Mesenchymal stem cell (in vitro differentiated cells and primary cell): ENCODE measurements around the gene ANKHD1.
A peak's percentile ranks its signal among the peaks of the same experiment; 100 is the strongest.

ENCODE experiments used
- DNase-seq: peaks from one replicate; pipeline ENCODE4 v3.0.0-alpha.2; 2013
- H2AFZ ChIP-seq: one replicate; pipeline ENCODE4 v1.6.1; 2013; ENCODE audit warnings: low read depth, mild to moderate bottlenecking, control low read depth, inconsistent platforms, low read length, moderate library complexity
- H2AK5ac ChIP-seq: 2 replicates; pipeline ENCODE4 v1.6.1; 2013; ENCODE audit warnings: low read length, moderate library complexity, mild to moderate bottlenecking, inconsistent platforms; ENCODE audit not compliant: severe bottlenecking
- H2BK120ac ChIP-seq: one replicate; pipeline ENCODE4 v1.6.1; 2013; ENCODE audit warnings: low read depth, mild to moderate bottlenecking, inconsistent platforms, low read length, moderate library complexity
- H2BK12ac ChIP-seq, 2 experiments: one replicate each; pipeline ENCODE4 v1.6.1; 2013; ENCODE audit warnings: inconsistent platforms in 2 of 2, low read length in 2 of 2, mild to moderate bottlenecking in 2 of 2, moderate library complexity in 2 of 2, control low read depth in 1 of 2
- H2BK15ac ChIP-seq: one replicate; pipeline ENCODE4 v1.6.1; 2013; ENCODE audit warnings: mild to moderate bottlenecking, low read depth, inconsistent platforms; ENCODE audit not compliant: poor library complexity, severe bottlenecking
- H2BK5ac ChIP-seq: 2 replicates; pipeline ENCODE4 v1.6.1; 2013; ENCODE audit warnings: low read depth, mild to moderate bottlenecking, low read length, control low read depth, inconsistent platforms; ENCODE audit not compliant: poor library complexity, severe bottlenecking
- H3K14ac ChIP-seq, 2 experiments: one replicate each; pipeline ENCODE4 v1.6.1; 2013; ENCODE audit warnings: inconsistent platforms in 2 of 2, low read length in 2 of 2, control low read depth in 1 of 2, mild to moderate bottlenecking in 1 of 2, moderate library complexity in 1 of 2
- H3K18ac ChIP-seq, 2 experiments: one replicate each; pipeline ENCODE4 v1.6.1; 2013; ENCODE audit warnings: inconsistent platforms in 2 of 2, low read length in 2 of 2, control low read depth in 1 of 2, low read depth in 1 of 2, mild to moderate bottlenecking in 1 of 2
- H3K23ac ChIP-seq, 2 experiments: one replicate each; pipeline ENCODE4 v1.6.1; 2013; ENCODE audit warnings: inconsistent platforms in 2 of 2, low read length in 2 of 2, mild to moderate bottlenecking in 2 of 2, moderate library complexity in 2 of 2, control low read depth in 1 of 2
- H3K27ac ChIP-seq: 2 replicates; pipeline ENCODE4 v1.5.1; 2013; ENCODE audit warnings: mild to moderate bottlenecking, moderate library complexity, low read length, control low read depth, inconsistent platforms; ENCODE audit not compliant: poor library complexity, severe bottlenecking
- H3K27me3 ChIP-seq, 2 experiments: 2 replicates each; pipeline versions ENCODE4 v1.6.1 to v1.7.0; 2013; ENCODE audit warnings: low read length in 2 of 2, mild to moderate bottlenecking in 2 of 2, moderate library complexity in 2 of 2, control low read depth in 1 of 2, inconsistent platforms in 1 of 2; ENCODE audit not compliant: control insufficient read depth in 1 of 2, insufficient read depth in 1 of 2
- H3K36me3 ChIP-seq, 2 experiments: 2 replicates each; pipeline versions ENCODE4 v1.6.1 to v1.7.0; 2013; ENCODE audit warnings: low read length in 2 of 2, control low read depth in 1 of 2, inconsistent platforms in 1 of 2, low read depth in 1 of 2, mild to moderate bottlenecking in 1 of 2; ENCODE audit not compliant: insufficient read depth in 2 of 2, control insufficient read depth in 1 of 2
- H3K4ac ChIP-seq, 2 experiments: one replicate each; pipeline ENCODE4 v1.6.1; 2013; ENCODE audit warnings: inconsistent platforms in 2 of 2, low read length in 2 of 2, mild to moderate bottlenecking in 2 of 2, moderate library complexity in 2 of 2, control low read depth in 1 of 2, low read depth in 1 of 2
- H3K4me1 ChIP-seq: 2 replicates; pipeline ENCODE4 v1.6.1; 2013; ENCODE audit warnings: low read depth, low read length, control low read depth; ENCODE audit not compliant: control insufficient read depth, insufficient read depth
- H3K4me2 ChIP-seq: 2 replicates; pipeline ENCODE4 v1.6.1; 2013; ENCODE audit warnings: low read length, mild to moderate bottlenecking, inconsistent platforms; ENCODE audit not compliant: poor library complexity, severe bottlenecking
- H3K4me3 ChIP-seq, 2 experiments: 2 replicates each; pipeline versions ENCODE4 v1.5.1 to v1.7.0; 2013; ENCODE audit warnings: low read length in 2 of 2, mild to moderate bottlenecking in 2 of 2, control low read depth in 1 of 2, low read depth in 1 of 2; ENCODE audit not compliant: insufficient read depth in 1 of 2
- H3K79me1 ChIP-seq: replicated peaks from 2 replicates; pipeline ENCODE4 v1.6.1; 2013; ENCODE audit warnings: mild to moderate bottlenecking, control low read depth, low read length, inconsistent platforms; ENCODE audit not compliant: poor library complexity, severe bottlenecking
- H3K9ac ChIP-seq: 2 replicates; pipeline ENCODE4 v1.7.0; 2013; ENCODE audit warnings: mild to moderate bottlenecking, low read length, moderate library complexity
- H3K9me3 ChIP-seq: 2 replicates; pipeline ENCODE4 v1.7.0; 2013; ENCODE audit warnings: mild to moderate bottlenecking, low read length; ENCODE audit not compliant: control insufficient read depth
- H4K8ac ChIP-seq: one replicate; pipeline ENCODE4 v1.6.1; 2013; ENCODE audit warnings: inconsistent platforms, mild to moderate bottlenecking, low read length, moderate library complexity
- H4K91ac ChIP-seq: one replicate; pipeline ENCODE4 v1.6.1; 2013; ENCODE audit warnings: mild to moderate bottlenecking, low read length, inconsistent platforms
- WGBS: methylation state at CpG from one replicate; pipeline ENCODE4 v1.1.7; 2013; ENCODE audit warnings: mixed read lengths; 5-methylcytosine and 5-hydroxymethylcytosine counted together

The ANKHD1 gene

GRCh38 chr5:140545606-140546005 is 144.0 kb downstream of the ANKHD1 start:
- no peak for DNase-seq
- Histone ChIP-seq H3K18ac (no peak overlapping the region), H3K4me1 (peaks cover 26% of the 10 kb centered on the region), H2AFZ (no peak overlapping the region), H4K91ac (no peak overlapping the region), H3K36me3 (peaks cover 19 to 60% of the 10 kb centered on the region in 2 experiments), H3K23ac (no peak overlapping the region), H3K14ac (no peak overlapping the region), H3K4me2 (no peak overlapping the region), H3K27me3 (no peaks in the 10 kb centered on the region), H3K4ac (no peak overlapping the region), H2BK120ac (no peak overlapping the region), H2BK15ac (no peak overlapping the region), H3K9ac (no peak overlapping the region), H4K8ac (no peak overlapping the region), H2BK5ac (no peak overlapping the region), H3K79me1 (peaks cover 16% of the 10 kb centered on the region), H3K27ac (no peak overlapping the region), H2AK5ac (no peak overlapping the region), H3K4me3 (no peak overlapping the region), H2BK12ac (no peak overlapping the region), H3K9me3 (no peaks in the 10 kb centered on the region)
- WGBS, result 95% methylated on average over 10 of the region's 10 CpGs

GRCh38 chr5:140546851-140547507 is 145.3 kb downstream of the ANKHD1 start:
- peaks cover 26% of the 10 kb centered on the region for H3K4me1 ChIP-seq
- H3K4me3 ChIP-seq, result peak overlapping the region in 1 of 2 experiments; percentile 78
- H3K27me3 ChIP-seq, result no peaks in the 10 kb centered on the region
- peaks cover 27 to 60% of the 10 kb centered on the region in 2 experiments for H3K36me3 ChIP-seq
- H3K14ac ChIP-seq, result no peak overlapping the region
- no peaks in the 10 kb centered on the region for H3K9me3 ChIP-seq
- H4K91ac ChIP-seq, result no peak overlapping the region
- peak overlapping the region; percentile 59 for H4K8ac ChIP-seq
- no peak overlapping the region for H2BK120ac ChIP-seq
- no peak overlapping the region for H2BK12ac ChIP-seq
- peak overlapping the region in 1 of 2 experiments; percentile 59 for H3K18ac ChIP-seq
- DNase-seq, result peak; percentile 19
- 64% methylated on average over 11 of the region's 13 CpGs for WGBS
- no peak overlapping the region for H2AK5ac ChIP-seq
- peaks cover 24% of the 10 kb centered on the region for H3K79me1 ChIP-seq
- H3K27ac ChIP-seq, result peak overlapping the region; percentile 63
- H3K4ac ChIP-seq, result no peak overlapping the region
- H3K4me2 ChIP-seq, result peak overlapping the region; percentile 48
- no peak overlapping the region for H2BK5ac ChIP-seq
- H2AFZ ChIP-seq, result no peak overlapping the region
- H3K23ac ChIP-seq, result no peak overlapping the region
- peak overlapping the region; percentile 95 for H3K9ac ChIP-seq
- peak overlapping the region; percentile 26 for H2BK15ac ChIP-seq

GRCh38 chr5:140547508-140548299 is 146.1 kb downstream of the ANKHD1 start, which contains the start of gene EIF4EBP3:
TSS of gene EIF4EBP3 (plus strand) at chr5:140547662. CDS start at chr5:140547738, 76 bp downstream.
- Histone ChIP-seq H3K4ac (peak within 1 kb of the TSS; percentile 47 to 80), H3K79me1 (peaks cover 25% of the 10 kb centered on the region), H3K4me2 (peak within 1 kb of the TSS; percentile 48), H3K4me1 (peaks cover 26% of the 10 kb centered on the region), H2AFZ (no peak within 1 kb of the TSS), H2BK120ac (no peak within 1 kb of the TSS), H3K23ac (no peak within 1 kb of the TSS), H4K91ac (peak within 1 kb of the TSS; percentile 64), H3K18ac (peak within 1 kb of the TSS; percentile 59 to 68), H3K4me3 (peak within 1 kb of the TSS; percentile 53 to 78), H2AK5ac (peak within 1 kb of the TSS; percentile 31), H4K8ac (peak within 1 kb of the TSS; percentile 59), H3K14ac (peak within 1 kb of the TSS in 1 of 2 experiments; percentile 6), H2BK5ac (no peak within 1 kb of the TSS), H3K27me3 (no peaks in the 10 kb centered on the region), H3K9me3 (no peaks in the 10 kb centered on the region), H3K36me3 (peaks cover 27 to 61% of the 10 kb centered on the region in 2 experiments), H3K9ac (peak within 1 kb of the TSS; percentile 95), H2BK12ac (peak within 1 kb of the TSS; percentile 1 to 63), H3K27ac (peak within 1 kb of the TSS; percentile 66), H2BK15ac (peak within 1 kb of the TSS; percentile 54)
- WGBS, result 9% methylated on average over 52 of the region's 52 CpGs
- peak; percentile 97 for DNase-seq

GRCh38 chr5:140548300-140548688 is 146.7 kb downstream of the ANKHD1 start:
- Histone ChIP-seq H3K79me1 (peaks cover 25% of the 10 kb centered on the region), H2BK5ac (no peak overlapping the region), H2BK12ac (peak overlapping the region; percentile 1 to 63), H3K4me3 (peak overlapping the region in 1 of 2 experiments; percentile 78), H3K18ac (peak overlapping the region; percentile 38 to 44), H3K9me3 (no peaks in the 10 kb centered on the region), H2BK120ac (no peak overlapping the region), H3K27me3 (no peaks in the 10 kb centered on the region), H3K4me1 (peaks cover 26% of the 10 kb centered on the region), H3K23ac (no peak overlapping the region), H3K36me3 (peaks cover 27 to 63% of the 10 kb centered on the region in 2 experiments), H2AK5ac (peak overlapping the region; percentile 31), H3K9ac (peak overlapping the region; percentile 95), H3K4me2 (peak overlapping the region; percentile 48), H3K27ac (peak overlapping the region; percentile 66), H2BK15ac (no peak overlapping the region), H4K91ac (no peak overlapping the region), H3K4ac (peak overlapping the region; percentile 29 to 37), H2AFZ (no peak overlapping the region), H4K8ac (peak overlapping the region; percentile 57), H3K14ac (peak overlapping the region in 1 of 2 experiments; percentile 6)
- WGBS, result 26% methylated on average over 5 of the region's 5 CpGs
- DNase-seq, result no peak
